K562 (cell line): ENCODE results near the gene THBS2. TPM values are rescaled to one million over a fixed set of nuclear protein-coding genes. Genes with fewer than 3 reads are reported as not detected.

Experiments used
- ATAC-seq: fragments of 200-7000 bp; cut with Tn5 transposase; 3 replicates; pipeline ENCODE4 v1.9.1; 2020; ENCODE audit warnings: moderate library complexity
- BruUV-seq: library from RNA; stranded (reverse); fragments of 400-500 nt; replicated peaks from 2 replicates; lab custom pipeline; 2021; lab: Mats Ljungman, UMichigan
- CTCF ChIA-PET: fragments of 300-600 bp; formaldehyde crosslinking; extraction: SDS; loops from one replicate; lab custom pipeline; 2021; ENCODE audit warnings: low intra/inter-chr PET ratio; lab: Yijun Ruan, JAX
- POLR2A ChIA-PET: fragments of 300-600, 350-650 bp; sonication (Branson Sonifier 250); formaldehyde crosslinking; extraction: SDS; loops from one replicate; lab custom pipeline; 2021; ENCODE audit warnings: antibody characterized with exemption, inconsistent platforms; lab: Yijun Ruan, JAX
- DNase-seq, 4 experiments: peaks; one replicate each; pipeline versions ENCODE4 v3.0.0 to v3.0.0-alpha.2; 2011 to 2018; ENCODE audit warnings: low spot score in 3 of 4, mixed read lengths in 3 of 4; ENCODE audit errors: extremely low read depth in 1 of 4
- FAIRE-seq: peaks from 2 replicates; lab custom pipeline; 2011; peaks lifted over from hg19 to GRCh38; lab: Jason Lieb, UNC
- H2AFZ ChIP-seq: 2 replicates; pipeline ENCODE4 v1.6.0; 2011; ENCODE audit warnings: low read depth, low read length, control low read depth, inconsistent platforms
- H3K27ac ChIP-seq: fragments of 200-600 bp; 3 replicates; pipeline ENCODE4 v1.8.0; 2011; ENCODE audit warnings: low read depth, mild to moderate bottlenecking, control low read depth, inconsistent platforms, low read length, moderate library complexity, mixed read lengths; ENCODE audit errors: extremely low read depth
- H3K27me3 ChIP-seq, 2 experiments: fragments of 300-600 bp in 1 of 2; 2 replicates in 1 of 2; 3 replicates in 1 of 2; pipeline versions ENCODE4 v1.6.0 to v1.8.0; 2011; ENCODE audit warnings: inconsistent platforms in 2 of 2, low read length in 2 of 2, mild to moderate bottlenecking in 1 of 2, mixed read lengths in 1 of 2, moderate library complexity in 1 of 2; ENCODE audit not compliant: control insufficient read depth in 2 of 2, insufficient read depth in 2 of 2
- H3K36me3 ChIP-seq: fragments of 300-600 bp; 3 replicates; pipeline ENCODE4 v1.8.0; 2011; ENCODE audit warnings: mild to moderate bottlenecking, low read length, inconsistent platforms; ENCODE audit not compliant: control insufficient read depth, insufficient read depth
- H3K4me1 ChIP-seq, 2 experiments: fragments of 200-600 bp in 1 of 2; replicated peaks in 1 of 2; 2 replicates in 1 of 2; 3 replicates in 1 of 2; pipeline versions ENCODE4 v1.5.1 to v1.8.0; 2011; ENCODE audit warnings: inconsistent platforms in 2 of 2, low read length in 2 of 2, mild to moderate bottlenecking in 1 of 2, mixed read lengths in 1 of 2, moderate library complexity in 1 of 2; ENCODE audit not compliant: control insufficient read depth in 2 of 2, insufficient read depth in 2 of 2
- H3K4me2 ChIP-seq: 2 replicates; pipeline ENCODE4 v1.6.1; 2011; ENCODE audit warnings: low read length, control low read depth, inconsistent platforms, mixed read lengths; ENCODE audit not compliant: insufficient read depth
- H3K4me3 ChIP-seq: fragments of 200-600 bp; sonication (generic), shearing (Covaris generic); 2 replicates; pipeline ENCODE4 v1.5.1; 2016; ENCODE audit warnings: control low read depth, inconsistent platforms
- H3K79me2 ChIP-seq: fragments of 200-600 bp; 3 replicates; pipeline ENCODE4 v1.8.0; 2011; ENCODE audit warnings: low read length, inconsistent platforms; ENCODE audit not compliant: control insufficient read depth, insufficient read depth
- H3K9ac ChIP-seq, 2 experiments: 2 replicates each; pipeline versions ENCODE4 v1.6.0 to v1.6.1; 2011; ENCODE audit warnings: low read depth in 2 of 2, low read length in 2 of 2, control low read depth in 1 of 2, inconsistent platforms in 1 of 2, mild to moderate bottlenecking in 1 of 2, mixed read lengths in 1 of 2; ENCODE audit not compliant: insufficient read depth in 1 of 2
- H3K9me1 ChIP-seq: one replicate; pipeline ENCODE4 v1.6.0; 2011; ENCODE audit warnings: inconsistent platforms, mild to moderate bottlenecking, low read length, moderate library complexity; ENCODE audit not compliant: control insufficient read depth, insufficient read depth
- H3K9me3 ChIP-seq: replicated peaks from 2 replicates; pipeline ENCODE4 v1.5.1; 2011; ENCODE audit warnings: low read depth, low read length, inconsistent platforms; ENCODE audit not compliant: control insufficient read depth, insufficient read depth
- H4K20me1 ChIP-seq: replicated peaks from 2 replicates; pipeline ENCODE4 v1.6.1; 2011; ENCODE audit warnings: low read length, inconsistent platforms, mixed read lengths; ENCODE audit not compliant: control insufficient read depth, insufficient read depth
- EHMT2 ChIP-seq: fragments of 450-650 bp; IDR thresholded peaks from 2 replicates; pipeline ENCODE4 v1.6.1; 2018; ENCODE audit warnings: antibody characterized with exemption
- MTA2 ChIP-seq: fragments of 450-650 bp; IDR thresholded peaks from 2 replicates; pipeline ENCODE4 v1.6.1; 2016; ENCODE audit warnings: low read depth
- RCOR1 ChIP-seq, 2 experiments: IDR thresholded peaks; 2 replicates each; pipeline ENCODE4 v1.6.1; 2012; ENCODE audit warnings: low read depth in 2 of 2, low read length in 2 of 2, borderline replicate concordance in 1 of 2, improper control_type of control experiment in 1 of 2
- ZNF79 ChIP-seq: fragments of 250-450 bp; sonication (Bioruptor Pico); IDR thresholded peaks from 2 replicates; pipeline ENCODE4 v1.4.0; 2020; ENCODE audit warnings: low read depth, mild to moderate bottlenecking, moderate library complexity
- whole genome bisulfite sequencing: fragments of 100-300 bp; shearing (Covaris generic); methylation state at CpG from one replicate; pipeline ENCODE4 v1.1.6; 2016; ENCODE audit warnings: low coverage, mixed read lengths; ENCODE audit not compliant: insufficient coverage; ENCODE audit errors: missing lambda C conversion rate; 5-methylcytosine and 5-hydroxymethylcytosine counted together
- in situ Hi-C: fragments of 300-500 bp; cut with MboI; formaldehyde crosslinking; loops from 4 replicates; pipeline ENCODE4 v1.15.0; 2018; ENCODE audit warnings: inconsistent platforms, mixed read lengths
- intact Hi-C: fragments of 100-400 bp; cut with micrococcal nuclease; formaldehyde crosslinking; loops from 2 replicates; pipeline ENCODE4 v1.14.2; 2022
- polyA plus RNA-seq, 8 experiments: library from polyadenylated mRNA; depleted of rRNA in 4 of 8; stranded (reverse) in 5 of 8; unstranded in 3 of 8; fragments of >200 nt; fragmentation: Nextera tagmentation in 2 of 8; fragmentation: Illumina TruSeq in 1 of 8; extraction: Ambion mirVana in 2 of 8; extraction: Trizol in 1 of 8; gene quantifications; 2 replicates each; pipeline versions ENCODE4 v1.2.1 to v1.2.3, GENCODE V29; 2011 to 2014; ENCODE audit warnings: inconsistent platforms in 1 of 8, missing spikeins in 1 of 8
- total RNA-seq, 7 experiments: library from RNA; depleted of rRNA in 6 of 7; stranded (reverse); fragments of >200 nt in 6 of 7; fragmentation: Illumina TruSeq in 2 of 7; extraction: Trizol in 2 of 7; gene quantifications; 2 replicates each; pipeline versions ENCODE4 v1.2.1 to v1.2.3, GENCODE V29; 2011 to 2021; ENCODE audit warnings: low replicate concordance in 1 of 7
- TF ChIP-seq, protein P1 (sequence below): fragments of 450-650 bp; formaldehyde crosslinking; IDR thresholded peaks from 2 replicates; pipeline ENCODE4 v1.4.0; 2020; ENCODE audit warnings: mild to moderate bottlenecking, moderate library complexity
- TF ChIP-seq, protein P2 (sequence below): fragments of 450-650 bp; IDR thresholded peaks from 2 replicates; pipeline ENCODE4 v1.6.1; 2016; ENCODE audit warnings: mild to moderate bottlenecking, moderate library complexity
- TF ChIP-seq, protein P3 (sequence below): IDR thresholded peaks from 2 replicates; pipeline ENCODE4 v1.6.1; 2016; ENCODE audit warnings: missing genetic modification characterization, missing compliant biosample characterization

The THBS2 gene
- total and polyA plus RNA-seq, 9 of the 15 experiments (the other 6 are each of a cell fraction or from before 2014, with no cell fraction given): 0.03 to 0.11 (median 0.03) TPM; not detected in 6

DNA sequence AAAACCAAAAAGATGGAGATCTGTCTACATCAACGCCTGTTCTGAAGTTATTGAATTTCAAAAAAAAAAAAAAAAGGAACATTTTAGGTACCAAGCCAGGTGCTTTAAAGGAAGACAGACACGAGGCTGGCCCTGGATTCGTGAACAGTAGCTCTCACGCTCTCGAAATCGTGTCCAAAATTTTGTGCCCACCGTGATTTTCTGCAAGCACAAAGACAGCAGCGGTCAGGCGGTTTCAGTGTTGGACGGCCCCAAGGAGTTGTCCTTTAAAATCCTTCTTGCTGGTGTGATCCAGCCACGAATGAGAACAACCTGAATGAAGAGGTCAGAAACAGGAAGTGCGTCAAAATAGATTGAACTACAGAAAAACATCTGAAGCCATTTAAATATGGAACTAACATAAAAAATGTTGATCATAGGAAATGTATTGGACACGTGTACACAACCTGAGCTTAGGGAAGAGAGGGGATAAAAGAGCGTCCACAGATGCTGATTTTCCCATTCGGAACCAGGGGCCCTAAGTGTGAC lies 78.2 kb downstream of the THBS2 start:
- peaks cover 0 to 2% of the 10 kb centered on the region in 2 experiments; a peak in 1 of 5 replicates for H3K4me1 ChIP-seq
- H3K36me3 ChIP-seq: no peaks in the 10 kb centered on the region
- in situ Hi-C loops: no loop called here
- FAIRE-seq: no peak
- ChIA-PET CTCF (no interaction called here), POLR2A (interaction anchor here (0.7 kb wide), 1 partner anchor 24 kb away, joined by 3 read pairs; no protein-coding TSS in a partner anchor)
- H3K9me3 ChIP-seq: no peaks in the 10 kb centered on the region
- no peak for DNase-seq
- no peak overlapping the region for H3K27ac ChIP-seq
- H3K4me3 ChIP-seq: peak overlapping the region; percentile 26
- H2AFZ ChIP-seq: peak overlapping the region; percentile 87
- H4K20me1 ChIP-seq: no peaks in the 10 kb centered on the region; the same call in 1 of the 2 replicates
- peak overlapping the region; percentile 63 for H3K4me2 ChIP-seq
- intact Hi-C loops: no loop called here
- no peaks in the 10 kb centered on the region for H3K79me2 ChIP-seq
- no peak overlapping the region for H3K9ac ChIP-seq
- no TSS peak for BruUV-seq
- ATAC-seq: no peak
- H3K27me3 ChIP-seq: peaks cover 27 to 48% of the 10 kb centered on the region in 2 experiments
- H3K9me1 ChIP-seq: no peaks in the 10 kb centered on the region
- WGBS: 12% methylated on average over 15 of the region's 15 CpGs
- TF ChIP-seq MTA2 (no peak), RCOR1 (IDR thresholded peaks at IDR 0.05; ENCODE audit: borderline replicate concordance in 1 of 2, low read depth in 2 of 2, low read length in 2 of 2) (no peak), ZNF79 (CRISPR knock-in tag) (no peak), EHMT2 (no peak)
- TF ChIP-seq, protein P1, sequence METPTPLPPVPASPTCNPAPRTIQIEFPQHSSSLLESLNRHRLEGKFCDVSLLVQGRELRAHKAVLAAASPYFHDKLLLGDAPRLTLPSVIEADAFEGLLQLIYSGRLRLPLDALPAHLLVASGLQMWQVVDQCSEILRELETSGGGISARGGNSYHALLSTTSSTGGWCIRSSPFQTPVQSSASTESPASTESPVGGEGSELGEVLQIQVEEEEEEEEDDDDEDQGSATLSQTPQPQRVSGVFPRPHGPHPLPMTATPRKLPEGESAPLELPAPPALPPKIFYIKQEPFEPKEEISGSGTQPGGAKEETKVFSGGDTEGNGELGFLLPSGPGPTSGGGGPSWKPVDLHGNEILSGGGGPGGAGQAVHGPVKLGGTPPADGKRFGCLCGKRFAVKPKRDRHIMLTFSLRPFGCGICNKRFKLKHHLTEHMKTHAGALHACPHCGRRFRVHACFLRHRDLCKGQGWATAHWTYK (CRISPR knock-in tag): no peak
- TF ChIP-seq, protein P2, sequence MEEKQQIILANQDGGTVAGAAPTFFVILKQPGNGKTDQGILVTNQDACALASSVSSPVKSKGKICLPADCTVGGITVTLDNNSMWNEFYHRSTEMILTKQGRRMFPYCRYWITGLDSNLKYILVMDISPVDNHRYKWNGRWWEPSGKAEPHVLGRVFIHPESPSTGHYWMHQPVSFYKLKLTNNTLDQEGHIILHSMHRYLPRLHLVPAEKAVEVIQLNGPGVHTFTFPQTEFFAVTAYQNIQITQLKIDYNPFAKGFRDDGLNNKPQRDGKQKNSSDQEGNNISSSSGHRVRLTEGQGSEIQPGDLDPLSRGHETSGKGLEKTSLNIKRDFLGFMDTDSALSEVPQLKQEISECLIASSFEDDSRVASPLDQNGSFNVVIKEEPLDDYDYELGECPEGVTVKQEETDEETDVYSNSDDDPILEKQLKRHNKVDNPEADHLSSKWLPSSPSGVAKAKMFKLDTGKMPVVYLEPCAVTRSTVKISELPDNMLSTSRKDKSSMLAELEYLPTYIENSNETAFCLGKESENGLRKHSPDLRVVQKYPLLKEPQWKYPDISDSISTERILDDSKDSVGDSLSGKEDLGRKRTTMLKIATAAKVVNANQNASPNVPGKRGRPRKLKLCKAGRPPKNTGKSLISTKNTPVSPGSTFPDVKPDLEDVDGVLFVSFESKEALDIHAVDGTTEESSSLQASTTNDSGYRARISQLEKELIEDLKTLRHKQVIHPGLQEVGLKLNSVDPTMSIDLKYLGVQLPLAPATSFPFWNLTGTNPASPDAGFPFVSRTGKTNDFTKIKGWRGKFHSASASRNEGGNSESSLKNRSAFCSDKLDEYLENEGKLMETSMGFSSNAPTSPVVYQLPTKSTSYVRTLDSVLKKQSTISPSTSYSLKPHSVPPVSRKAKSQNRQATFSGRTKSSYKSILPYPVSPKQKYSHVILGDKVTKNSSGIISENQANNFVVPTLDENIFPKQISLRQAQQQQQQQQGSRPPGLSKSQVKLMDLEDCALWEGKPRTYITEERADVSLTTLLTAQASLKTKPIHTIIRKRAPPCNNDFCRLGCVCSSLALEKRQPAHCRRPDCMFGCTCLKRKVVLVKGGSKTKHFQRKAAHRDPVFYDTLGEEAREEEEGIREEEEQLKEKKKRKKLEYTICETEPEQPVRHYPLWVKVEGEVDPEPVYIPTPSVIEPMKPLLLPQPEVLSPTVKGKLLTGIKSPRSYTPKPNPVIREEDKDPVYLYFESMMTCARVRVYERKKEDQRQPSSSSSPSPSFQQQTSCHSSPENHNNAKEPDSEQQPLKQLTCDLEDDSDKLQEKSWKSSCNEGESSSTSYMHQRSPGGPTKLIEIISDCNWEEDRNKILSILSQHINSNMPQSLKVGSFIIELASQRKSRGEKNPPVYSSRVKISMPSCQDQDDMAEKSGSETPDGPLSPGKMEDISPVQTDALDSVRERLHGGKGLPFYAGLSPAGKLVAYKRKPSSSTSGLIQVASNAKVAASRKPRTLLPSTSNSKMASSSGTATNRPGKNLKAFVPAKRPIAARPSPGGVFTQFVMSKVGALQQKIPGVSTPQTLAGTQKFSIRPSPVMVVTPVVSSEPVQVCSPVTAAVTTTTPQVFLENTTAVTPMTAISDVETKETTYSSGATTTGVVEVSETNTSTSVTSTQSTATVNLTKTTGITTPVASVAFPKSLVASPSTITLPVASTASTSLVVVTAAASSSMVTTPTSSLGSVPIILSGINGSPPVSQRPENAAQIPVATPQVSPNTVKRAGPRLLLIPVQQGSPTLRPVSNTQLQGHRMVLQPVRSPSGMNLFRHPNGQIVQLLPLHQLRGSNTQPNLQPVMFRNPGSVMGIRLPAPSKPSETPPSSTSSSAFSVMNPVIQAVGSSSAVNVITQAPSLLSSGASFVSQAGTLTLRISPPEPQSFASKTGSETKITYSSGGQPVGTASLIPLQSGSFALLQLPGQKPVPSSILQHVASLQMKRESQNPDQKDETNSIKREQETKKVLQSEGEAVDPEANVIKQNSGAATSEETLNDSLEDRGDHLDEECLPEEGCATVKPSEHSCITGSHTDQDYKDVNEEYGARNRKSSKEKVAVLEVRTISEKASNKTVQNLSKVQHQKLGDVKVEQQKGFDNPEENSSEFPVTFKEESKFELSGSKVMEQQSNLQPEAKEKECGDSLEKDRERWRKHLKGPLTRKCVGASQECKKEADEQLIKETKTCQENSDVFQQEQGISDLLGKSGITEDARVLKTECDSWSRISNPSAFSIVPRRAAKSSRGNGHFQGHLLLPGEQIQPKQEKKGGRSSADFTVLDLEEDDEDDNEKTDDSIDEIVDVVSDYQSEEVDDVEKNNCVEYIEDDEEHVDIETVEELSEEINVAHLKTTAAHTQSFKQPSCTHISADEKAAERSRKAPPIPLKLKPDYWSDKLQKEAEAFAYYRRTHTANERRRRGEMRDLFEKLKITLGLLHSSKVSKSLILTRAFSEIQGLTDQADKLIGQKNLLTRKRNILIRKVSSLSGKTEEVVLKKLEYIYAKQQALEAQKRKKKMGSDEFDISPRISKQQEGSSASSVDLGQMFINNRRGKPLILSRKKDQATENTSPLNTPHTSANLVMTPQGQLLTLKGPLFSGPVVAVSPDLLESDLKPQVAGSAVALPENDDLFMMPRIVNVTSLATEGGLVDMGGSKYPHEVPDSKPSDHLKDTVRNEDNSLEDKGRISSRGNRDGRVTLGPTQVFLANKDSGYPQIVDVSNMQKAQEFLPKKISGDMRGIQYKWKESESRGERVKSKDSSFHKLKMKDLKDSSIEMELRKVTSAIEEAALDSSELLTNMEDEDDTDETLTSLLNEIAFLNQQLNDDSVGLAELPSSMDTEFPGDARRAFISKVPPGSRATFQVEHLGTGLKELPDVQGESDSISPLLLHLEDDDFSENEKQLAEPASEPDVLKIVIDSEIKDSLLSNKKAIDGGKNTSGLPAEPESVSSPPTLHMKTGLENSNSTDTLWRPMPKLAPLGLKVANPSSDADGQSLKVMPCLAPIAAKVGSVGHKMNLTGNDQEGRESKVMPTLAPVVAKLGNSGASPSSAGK: peak; percentile 63
- TF ChIP-seq, protein P3, sequence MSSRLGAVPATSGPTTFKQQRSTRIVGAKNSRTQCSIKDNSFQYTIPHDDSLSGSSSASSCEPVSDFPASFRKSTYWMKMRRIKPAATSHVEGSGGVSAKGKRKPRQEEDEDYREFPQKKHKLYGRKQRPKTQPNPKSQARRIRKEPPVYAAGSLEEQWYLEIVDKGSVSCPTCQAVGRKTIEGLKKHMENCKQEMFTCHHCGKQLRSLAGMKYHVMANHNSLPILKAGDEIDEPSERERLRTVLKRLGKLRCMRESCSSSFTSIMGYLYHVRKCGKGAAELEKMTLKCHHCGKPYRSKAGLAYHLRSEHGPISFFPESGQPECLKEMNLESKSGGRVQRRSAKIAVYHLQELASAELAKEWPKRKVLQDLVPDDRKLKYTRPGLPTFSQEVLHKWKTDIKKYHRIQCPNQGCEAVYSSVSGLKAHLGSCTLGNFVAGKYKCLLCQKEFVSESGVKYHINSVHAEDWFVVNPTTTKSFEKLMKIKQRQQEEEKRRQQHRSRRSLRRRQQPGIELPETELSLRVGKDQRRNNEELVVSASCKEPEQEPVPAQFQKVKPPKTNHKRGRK (tag): 0 out of 2 replicates have a peak, but pooled peaks have one; percentile 40
